Pancreas (tissue), 10 donors: ENCODE measurements around the gene ARID4A. TPM values are rescaled to one million over a fixed set of nuclear protein-coding genes. Genes with fewer than 3 reads are reported as not detected.
"Not testable (repeated sequence)": the region's sequence is repeated elsewhere in the genome, so short reads cannot be mapped to it uniquely, and the experiment has no call there.

Source experiments
- ATAC-seq, 4 donors: fragments of 200-7000 bp; cut with Tn5 transposase; one replicate each; pipeline versions ENCODE4 v1.8.0 to v1.9.1; 2020; ENCODE audit warnings: mild to moderate bottlenecking in 4 of 4, moderate library complexity in 4 of 4
- DNase-seq, 6 donors: peaks; one replicate each; pipeline ENCODE4 v3.0.0-alpha.2; 2020
- FAIRE-seq: peaks from 2 replicates; lab custom pipeline; 2012; peaks lifted over from hg19 to GRCh38; lab: Jason Lieb, UNC
- H3K27ac ChIP-seq, 4 donors: fragments of 200-600 bp; sonication (generic); 1 replicate in 3 of 4; 2 replicates in 1 of 4; pipeline versions ENCODE4 v1.5.0 to v1.8.0; 2020
- H3K27me3 ChIP-seq, 4 donors: fragments of 200-600 bp; one replicate each; pipeline ENCODE4 v1.8.0; 2021
- H3K36me3 ChIP-seq, 3 donors: fragments of 200-600 bp; sonication (generic) in 1 of 3; one replicate each; pipeline versions ENCODE4 v1.5.0 to v1.8.0; 2020 to 2021
- H3K4me1 ChIP-seq, 3 donors: fragments of 200-600 bp; one replicate each; pipeline ENCODE4 v1.8.0; 2021
- H3K4me3 ChIP-seq, 4 donors: fragments of 200-600 bp; sonication (generic) in 2 of 4; one replicate each; pipeline versions ENCODE4 v1.5.0 to v1.8.0; 2020 to 2021
- H3K9me3 ChIP-seq, 4 donors: fragments of 200-600 bp; one replicate each; pipeline ENCODE4 v1.8.0; 2021
- WGBS, 2 donors: extraction: QIAGEN DNeasy Blood & Tissue Kit; methylation state at CpG; one replicate each; pipeline ENCODE4 v1.1.7; 2013; 5-methylcytosine and 5-hydroxymethylcytosine counted together
- intact Hi-C, 3 donors: fragments of 100-400 bp; cut with DNase I; formaldehyde crosslinking; loops; one replicate each; pipeline versions ENCODE4 v1.11.1 to v1.14.2; 2022
- polyA plus RNA-seq, 2 donors: library from polyadenylated mRNA; stranded (reverse); fragments of 200-250 nt; gene quantifications; one replicate each; pipeline ENCODE4 v1.2.3, GENCODE V29; 2013
- total RNA-seq, 6 donors: library from RNA; stranded (reverse); fragmentation: NEBNext Ultra II Directional in 4 of 6; extraction: Animal tissue kit (Norgen Biotek cat#: 25700) in 4 of 6; gene quantifications; one replicate each; pipeline versions ENCODE4 v1.2.1 to v1.2.4, GENCODE V29; 2021 to 2023
- TF ChIP-seq, protein P1 (sequence below), 4 donors: fragments of 200-600 bp; sonication (generic) in 3 of 4; IDR thresholded peaks; one replicate each; pipeline versions ENCODE4 v1.5.0 to v1.8.0; 2021; ENCODE audit warnings: antibody characterized with exemption in 4 of 4
- donor health status: healthy with polysubstance abuse.
- donor health status: DM: no; HTN: no; CAD: no; lungs with moderate emphysema.
- donor health status: DM: no; HTN: no; CAD: no.
- donor health status: control.
- donor health status: control.
- donor health status: Bipolar disorder and iron deficiency.
- donor health status: DM: yes; HTN: yes; CAD: no.
- donor health status: DM: no; HTN: no; CAD: no.
- donor health status: DM: no; HTN: no; CAD: no.
- donor health status: DM: yes; HTN: yes; CAD: no.

The ARID4A gene
- total and polyA plus RNA-seq, 8 donors = 5.5 to 20.2 (median 11.3) TPM

GRCh38 chr14:58353516-58354299 is 55.4 kb downstream of the ARID4A start:
- Histone ChIP-seq H3K9me3 (no peaks in the 10 kb centered on the region), H3K4me1 (peaks cover 0 to 8% (median 0%) of the 10 kb centered on the region in 3 donors), H3K36me3 (peaks cover 0 to 31% (median 0%) of the 10 kb centered on the region in 3 donors), H3K27me3 (no peaks in the 10 kb centered on the region), H3K27ac (peak overlapping the region in 1 of 4 donors; percentile 20), H3K4me3 (peak overlapping the region in 1 of 4 donors; percentile 3)
- ATAC-seq = peak in 3 of 4 donors; percentile 30 to 63 (median 61)
- intact Hi-C loops = no loop called here
- FAIRE-seq = no peak
- WGBS, 2 donors = 74% methylated on average over 4 of the region's 4 CpGs
- TF ChIP-seq, protein P1, sequence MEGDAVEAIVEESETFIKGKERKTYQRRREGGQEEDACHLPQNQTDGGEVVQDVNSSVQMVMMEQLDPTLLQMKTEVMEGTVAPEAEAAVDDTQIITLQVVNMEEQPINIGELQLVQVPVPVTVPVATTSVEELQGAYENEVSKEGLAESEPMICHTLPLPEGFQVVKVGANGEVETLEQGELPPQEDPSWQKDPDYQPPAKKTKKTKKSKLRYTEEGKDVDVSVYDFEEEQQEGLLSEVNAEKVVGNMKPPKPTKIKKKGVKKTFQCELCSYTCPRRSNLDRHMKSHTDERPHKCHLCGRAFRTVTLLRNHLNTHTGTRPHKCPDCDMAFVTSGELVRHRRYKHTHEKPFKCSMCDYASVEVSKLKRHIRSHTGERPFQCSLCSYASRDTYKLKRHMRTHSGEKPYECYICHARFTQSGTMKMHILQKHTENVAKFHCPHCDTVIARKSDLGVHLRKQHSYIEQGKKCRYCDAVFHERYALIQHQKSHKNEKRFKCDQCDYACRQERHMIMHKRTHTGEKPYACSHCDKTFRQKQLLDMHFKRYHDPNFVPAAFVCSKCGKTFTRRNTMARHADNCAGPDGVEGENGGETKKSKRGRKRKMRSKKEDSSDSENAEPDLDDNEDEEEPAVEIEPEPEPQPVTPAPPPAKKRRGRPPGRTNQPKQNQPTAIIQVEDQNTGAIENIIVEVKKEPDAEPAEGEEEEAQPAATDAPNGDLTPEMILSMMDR (IDR thresholded peaks at IDR 0.05) = no peak
- no peak for DNase-seq

DNA sequence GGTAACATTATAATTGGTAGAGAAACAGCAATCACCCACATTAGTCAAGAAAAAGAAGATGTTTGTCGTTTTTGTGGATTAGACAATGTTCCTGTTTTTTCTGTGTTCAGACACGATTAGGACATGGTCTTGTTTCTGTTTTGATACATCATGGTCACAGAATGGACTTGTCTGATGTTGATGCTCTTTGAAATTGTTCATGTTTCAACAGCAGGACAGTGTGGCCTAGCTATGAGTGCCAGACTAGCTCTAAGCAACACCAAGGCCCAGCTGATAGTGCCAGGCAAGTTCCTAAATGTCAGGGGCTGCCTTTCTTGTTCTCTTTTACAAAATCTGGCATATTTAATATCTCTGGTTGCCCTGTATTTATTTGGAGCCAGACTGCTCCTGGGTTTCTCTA is 56.5 kb downstream of the ARID4A start:
- FAIRE-seq (no peak), DNase-seq (no peak), ATAC-seq (no peak)
- Histone ChIP-seq H3K9me3 (no peaks in the 10 kb centered on the region), H3K4me3 (no peak overlapping the region), H3K36me3 (peaks cover 0 to 23% (median 0%) of the 10 kb centered on the region in 3 donors), H3K27ac (no peak overlapping the region), H3K27me3 (no peaks in the 10 kb centered on the region), H3K4me1 (peaks cover 0 to 8% (median 0%) of the 10 kb centered on the region in 3 donors)
- WGBS, 2 donors = 86 to 87% methylated on average over 2 of the region's 2 CpGs
- TF ChIP-seq, protein P1 (IDR thresholded peaks at IDR 0.05) = no peak
- intact Hi-C loops = no loop called here

DNA sequence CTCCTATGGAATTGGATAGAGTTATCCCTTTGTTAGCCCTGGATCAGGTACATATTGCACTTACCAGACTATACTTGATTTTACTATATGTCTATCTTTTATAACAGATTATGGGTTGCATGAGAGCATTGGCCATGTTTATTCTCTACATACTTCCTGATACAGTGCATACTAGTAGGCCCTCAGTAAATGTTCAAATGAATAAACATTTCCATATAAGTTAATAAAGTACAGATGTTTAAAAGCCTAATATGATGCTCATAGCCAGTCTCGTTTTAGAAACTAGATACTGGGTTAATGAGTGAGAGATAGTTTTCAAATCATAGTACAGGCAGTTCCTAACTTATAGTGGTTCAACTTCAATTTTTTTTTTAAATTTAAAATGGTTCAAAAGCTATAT is 57.9 kb downstream of the ARID4A start:
- peaks cover 6 to 31% (median 7%) of the 10 kb centered on the region in 3 donors for H3K36me3 ChIP-seq

DNA sequence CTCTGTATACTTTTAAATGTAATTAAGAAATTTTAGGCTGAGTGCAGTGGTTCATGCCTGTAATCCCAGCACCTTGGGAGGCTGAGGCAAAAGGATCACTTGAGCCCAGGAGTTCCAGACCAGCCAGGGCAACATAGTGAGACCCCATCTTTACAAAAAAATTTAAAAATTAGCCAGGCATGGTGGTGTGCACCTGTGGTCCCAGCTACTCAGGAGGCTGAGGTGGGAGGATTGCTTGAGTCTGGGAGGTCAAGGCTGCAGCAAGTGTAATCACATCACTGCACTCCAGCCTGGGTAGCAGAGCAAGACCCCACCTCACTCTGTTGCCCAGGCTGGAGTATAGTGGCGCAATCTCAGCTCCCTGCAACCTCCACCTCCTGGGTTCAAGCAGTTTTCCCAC is 63.9 kb downstream of the ARID4A start:
- DNase-seq, H3K4me1 ChIP-seq, H3K27ac ChIP-seq, H3K27me3 ChIP-seq, H3K9me3 ChIP-seq, ATAC-seq, FAIRE-seq, H3K4me3 ChIP-seq: not testable (repeated sequence)
- intact Hi-C loops = loop anchor here in 1 of 3 donors (10.0 kb wide), 1 partner anchor 257 kb away; no protein-coding TSS in a partner anchor
- 95 to 100% methylated on average over 1 of the region's 1 CpG for WGBS, 2 donors
- peaks cover 6 to 31% (median 18%) of the 10 kb centered on the region in 3 donors for H3K36me3 ChIP-seq

More for the DNA sequence above, 57.9 kb downstream of the ARID4A start:
- intact Hi-C loops = no loop called here
- ATAC-seq (no peak), DNase-seq (no peak), FAIRE-seq (no peak)
- Histone ChIP-seq H3K27ac (no peak overlapping the region), H3K4me3 (no peak overlapping the region), H3K27me3 (no peaks in the 10 kb centered on the region), H3K9me3 (no peaks in the 10 kb centered on the region), H3K4me1 (peaks cover 0 to 8% (median 0%) of the 10 kb centered on the region in 3 donors)
- TF ChIP-seq, protein P1 (IDR thresholded peaks at IDR 0.05) = no peak
- WGBS, 2 donors = 89 to 90% methylated on average over 1 of the region's 1 CpG

GRCh38 chr14:58362798-58363412 is 64.5 kb downstream of the ARID4A start:
- TF ChIP-seq, protein P1 (IDR thresholded peaks at IDR 0.05) = peak in 1 of 4 donors; percentile 8
- H3K27ac ChIP-seq = no peak overlapping the region
- peak in 3 of 4 donors; percentile 72 to 81 (median 75) for ATAC-seq
- H3K9me3 ChIP-seq = no peaks in the 10 kb centered on the region
- peaks cover 6 to 36% (median 18%) of the 10 kb centered on the region in 3 donors for H3K36me3 ChIP-seq
- no peak for DNase-seq
- no peaks in the 10 kb centered on the region for H3K27me3 ChIP-seq
- intact Hi-C loops = loop anchor here in 1 of 3 donors (10.0 kb wide), 1 partner anchor 258 kb away; no protein-coding TSS in a partner anchor
- no peak for FAIRE-seq
- no peaks in the 10 kb centered on the region for H3K4me1 ChIP-seq
- H3K4me3 ChIP-seq = no peak overlapping the region
- 85 to 88% methylated on average over 3 of the region's 3 CpGs for WGBS, 2 donors
